ENCODE measurements around the gene PRKCE. TPM values are rescaled to one million over a fixed set of nuclear protein-coding genes. Genes with fewer than 3 reads are reported as not detected.

Gene PRKCE
- total RNA-seq, 1 experiment from 2014 or later: 12.1 TPM

GRCh38 chr2:45696708-45697107 is 45.2 kb downstream of the PRKCE start:
- CTCF ChIA-PET: interaction anchor here (0.7 to 1.0 kb wide), 2 partner anchors 82 to 264 kb away, joined by 3 to 5 read pairs; no protein-coding TSS in a partner anchor
- intact Hi-C loops (cut with micrococcal nuclease): no loop called here
- H3K9me3 Mint-ChIP-seq (ENCODE audit: unreplicated experiment): no peaks in the 10 kb centered on the region
- H3K27ac Mint-ChIP-seq (ENCODE audit: low read depth, unreplicated experiment): no peak overlapping the region
- H3K27me3 Mint-ChIP-seq (ENCODE audit: insufficient read depth, unreplicated experiment): no peaks in the 10 kb centered on the region
- no peak for TF ChIP-seq CTCF (IDR thresholded peaks at IDR 0.05; ENCODE audit: unreplicated experiment)
- peaks cover 15% of the 10 kb centered on the region for H3K4me1 Mint-ChIP-seq (ENCODE audit: insufficient read depth, unreplicated experiment)
- H3K4me3 Mint-ChIP-seq (ENCODE audit: unreplicated experiment): no peak overlapping the region
- H3K36me3 Mint-ChIP-seq (ENCODE audit: insufficient read depth, unreplicated experiment): no peaks in the 10 kb centered on the region
- POLR2A ChIA-PET: no interaction called here
- no TSS peak for BruUV-seq (replicated peaks)
- no peak for DNase-seq (ENCODE audit: unreplicated experiment)

- no peak overlapping the region for H3K27ac Mint-ChIP-seq (ENCODE audit: low read depth, unreplicated experiment)
- no peaks in the 10 kb centered on the region for H3K36me3 Mint-ChIP-seq (ENCODE audit: insufficient read depth, unreplicated experiment)
- H3K9me3 Mint-ChIP-seq (ENCODE audit: unreplicated experiment): no peaks in the 10 kb centered on the region
- ChIA-PET CTCF (interaction anchor here (0.6 to 1.0 kb wide), 3 partner anchors 81 to 263 kb away, joined by 3 to 5 read pairs (median 3); no protein-coding TSS in a partner anchor), POLR2A (no interaction called here)
- no peak for TF ChIP-seq CTCF (IDR thresholded peaks at IDR 0.05; ENCODE audit: unreplicated experiment)
- no TSS peak for BruUV-seq (replicated peaks)
- no peaks in the 10 kb centered on the region for H3K27me3 Mint-ChIP-seq (ENCODE audit: insufficient read depth, unreplicated experiment)
- DNase-seq (ENCODE audit: unreplicated experiment): no peak
- peaks cover 15% of the 10 kb centered on the region for H3K4me1 Mint-ChIP-seq (ENCODE audit: insufficient read depth, unreplicated experiment)
- H3K4me3 Mint-ChIP-seq (ENCODE audit: unreplicated experiment): no peak overlapping the region
- intact Hi-C loops (cut with micrococcal nuclease): no loop called here
Observed at GRCh38 chr2:45697190-45697589, 45.7 kb downstream of the PRKCE start.

GRCh38 chr2:45698554-45698953 is 47.1 kb downstream of the PRKCE start:
- peaks cover 15% of the 10 kb centered on the region for H3K4me1 Mint-ChIP-seq (ENCODE audit: insufficient read depth, unreplicated experiment)
- no peak overlapping the region for H3K4me3 Mint-ChIP-seq (ENCODE audit: unreplicated experiment)
- no peak for DNase-seq (ENCODE audit: unreplicated experiment)
- H3K27ac Mint-ChIP-seq (ENCODE audit: low read depth, unreplicated experiment): peak overlapping the region; percentile 41
- TF ChIP-seq CTCF (IDR thresholded peaks at IDR 0.05; ENCODE audit: unreplicated experiment): no peak
- POLR2A ChIA-PET: no interaction called here
- CTCF ChIA-PET: no interaction called here
- BruUV-seq (replicated peaks): no TSS peak
- H3K27me3 Mint-ChIP-seq (ENCODE audit: insufficient read depth, unreplicated experiment): no peaks in the 10 kb centered on the region
- H3K9me3 Mint-ChIP-seq (ENCODE audit: unreplicated experiment): no peaks in the 10 kb centered on the region
- intact Hi-C loops (cut with micrococcal nuclease): no loop called here
- H3K36me3 Mint-ChIP-seq (ENCODE audit: insufficient read depth, unreplicated experiment): no peaks in the 10 kb centered on the region

GRCh38 chr2:45699032-45699658 is 47.7 kb downstream of the PRKCE start:
- Mint-ChIP-seq H3K4me3 (ENCODE audit: unreplicated experiment) (no peak overlapping the region), H3K27me3 (ENCODE audit: insufficient read depth, unreplicated experiment) (no peaks in the 10 kb centered on the region), H3K27ac (ENCODE audit: low read depth, unreplicated experiment) (peak overlapping the region; percentile 41), H3K9me3 (ENCODE audit: unreplicated experiment) (no peaks in the 10 kb centered on the region), H3K4me1 (ENCODE audit: insufficient read depth, unreplicated experiment) (peaks cover 15% of the 10 kb centered on the region), H3K36me3 (ENCODE audit: insufficient read depth, unreplicated experiment) (no peaks in the 10 kb centered on the region)
- DNase-seq (ENCODE audit: unreplicated experiment): peak; percentile 14
- no TSS peak for BruUV-seq (replicated peaks)
- no peak for TF ChIP-seq CTCF (IDR thresholded peaks at IDR 0.05; ENCODE audit: unreplicated experiment)
- intact Hi-C loops (cut with micrococcal nuclease): no loop called here
- CTCF ChIA-PET: no interaction called here
- POLR2A ChIA-PET: no interaction called here

All from MCF 10A (cell line).